Right lobe of liver (tissue), 4 donors: ENCODE measurements around the gene ACBD6.

Source experiments
- POLR2A ChIP-seq: fragments of 450-650 bp; IDR thresholded peaks from one replicate; pipeline ENCODE4 v1.6.1; 2017; ENCODE audit warnings: antibody characterized with exemption, mild to moderate bottlenecking
- TF ChIP-seq, protein P1 (sequence below), 4 donors: fragments of 200-600 bp in 3 of 4; fragments of 450-650 bp in 1 of 4; IDR thresholded peaks; one replicate each; pipeline versions ENCODE4 v1.5.1 to v1.8.0; 2016 to 2022; ENCODE audit warnings: antibody characterized with exemption in 4 of 4, mild to moderate bottlenecking in 2 of 4
- donor health status: DM: no; HTN: no; CAD: no.
- donor health status: DM: no; HTN: no; CAD: no.
- donor health status: DM: no; HTN: yes; CAD: no.

DNA sequence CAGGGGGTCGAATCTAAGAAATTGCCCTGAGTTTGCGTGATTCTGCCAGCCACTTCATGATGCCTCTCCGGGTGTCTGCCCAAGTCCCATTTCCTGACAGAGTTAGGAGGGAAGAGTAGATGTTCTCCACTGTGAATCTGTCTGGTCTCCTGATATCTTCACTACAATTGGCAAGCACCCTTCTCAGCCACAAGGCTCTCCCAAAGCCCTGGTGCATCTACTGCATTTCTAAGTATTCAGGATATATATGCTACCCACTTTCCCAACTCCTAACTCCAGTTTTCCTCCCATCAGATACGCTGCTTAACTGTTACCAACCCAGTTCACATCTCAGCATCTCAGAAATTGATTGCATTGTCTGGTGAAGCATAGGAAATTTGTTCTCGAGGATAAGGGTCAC lies 30.5 kb upstream of the ACBD6 start:
- TF ChIP-seq, protein P1, sequence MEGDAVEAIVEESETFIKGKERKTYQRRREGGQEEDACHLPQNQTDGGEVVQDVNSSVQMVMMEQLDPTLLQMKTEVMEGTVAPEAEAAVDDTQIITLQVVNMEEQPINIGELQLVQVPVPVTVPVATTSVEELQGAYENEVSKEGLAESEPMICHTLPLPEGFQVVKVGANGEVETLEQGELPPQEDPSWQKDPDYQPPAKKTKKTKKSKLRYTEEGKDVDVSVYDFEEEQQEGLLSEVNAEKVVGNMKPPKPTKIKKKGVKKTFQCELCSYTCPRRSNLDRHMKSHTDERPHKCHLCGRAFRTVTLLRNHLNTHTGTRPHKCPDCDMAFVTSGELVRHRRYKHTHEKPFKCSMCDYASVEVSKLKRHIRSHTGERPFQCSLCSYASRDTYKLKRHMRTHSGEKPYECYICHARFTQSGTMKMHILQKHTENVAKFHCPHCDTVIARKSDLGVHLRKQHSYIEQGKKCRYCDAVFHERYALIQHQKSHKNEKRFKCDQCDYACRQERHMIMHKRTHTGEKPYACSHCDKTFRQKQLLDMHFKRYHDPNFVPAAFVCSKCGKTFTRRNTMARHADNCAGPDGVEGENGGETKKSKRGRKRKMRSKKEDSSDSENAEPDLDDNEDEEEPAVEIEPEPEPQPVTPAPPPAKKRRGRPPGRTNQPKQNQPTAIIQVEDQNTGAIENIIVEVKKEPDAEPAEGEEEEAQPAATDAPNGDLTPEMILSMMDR (IDR thresholded peaks at IDR 0.05) = no peak
- no peak for TF ChIP-seq POLR2A
